Right renal cortex interstitium (tissue), 3 donors: ENCODE data around the gene FMN2. TPM values are rescaled to one million over a fixed set of nuclear protein-coding genes. Genes with fewer than 3 reads are reported as not detected.

Experiments
- DNase-seq, 3 donors: peaks; one replicate each; pipeline ENCODE4 v3.0.0-alpha.2; 2013; ENCODE audit warnings: low read depth in 3 of 3, low spot score in 2 of 3
- polyA plus RNA-seq, 3 donors: library from polyadenylated mRNA; unstranded; fragments of 120-200 nt; gene quantifications; one replicate each; pipeline ENCODE4 v1.2.1, GENCODE V29; 2013; ENCODE audit not compliant: insufficient read length in 3 of 3

Gene FMN2
- polyA plus RNA-seq, 3 donors: 7.1 to 10.5 (median 7.9) TPM

- DNase-seq: no peak
Measured at GRCh38 chr1:240468656-240469055, 377.0 kb downstream of the FMN2 start.

DNA sequence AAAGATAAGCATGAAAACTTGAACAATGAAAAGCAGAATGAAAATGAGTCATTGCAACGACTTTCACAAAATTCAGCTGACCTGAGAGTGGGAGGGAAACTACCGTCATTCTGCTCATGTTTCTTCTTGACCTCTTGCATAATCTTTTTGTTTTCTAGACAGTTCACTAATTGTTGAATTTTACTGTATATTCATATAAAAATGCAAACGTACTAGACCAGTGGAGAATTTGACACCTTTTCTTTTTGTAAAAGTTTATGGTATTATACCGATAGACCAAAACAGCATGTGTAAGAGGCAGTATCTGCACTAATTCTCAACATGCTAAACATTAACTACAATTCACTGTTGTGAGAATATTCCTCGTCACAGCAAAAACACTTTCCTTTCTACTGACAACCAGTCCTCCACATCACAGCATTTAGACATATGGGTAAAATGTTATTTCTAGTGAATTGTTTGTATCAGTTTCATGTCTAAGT is 382.5 kb downstream of the FMN2 start:
- DNase-seq: no peak

GRCh38 chr1:240475832-240476231 is 384.1 kb downstream of the FMN2 start:
- DNase-seq: no peak

DNA sequence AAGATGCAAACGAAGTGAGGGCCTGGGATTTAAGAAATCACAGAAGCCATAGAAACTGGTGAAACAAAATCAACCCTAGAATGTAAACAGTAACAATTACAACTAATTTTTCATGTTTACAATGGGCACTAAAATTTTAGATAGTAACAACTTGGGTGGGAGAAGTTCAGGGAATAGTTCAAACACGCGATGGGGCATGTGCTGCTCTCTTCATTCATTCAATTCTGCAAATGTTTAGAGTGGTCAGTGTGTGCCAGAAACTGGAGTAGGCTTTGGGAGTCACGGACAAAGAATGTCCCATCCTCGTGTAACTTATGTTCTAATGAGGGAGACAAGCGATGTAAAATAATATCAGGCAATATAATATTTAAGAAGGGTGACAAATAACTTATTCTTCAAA is 386.9 kb downstream of the FMN2 start:
- DNase-seq: no peak

GRCh38 chr1:240484804-240485443 is 393.2 kb downstream of the FMN2 start:
- no peak for DNase-seq

GRCh38 chr1:240486611-240487010 is 394.9 kb downstream of the FMN2 start:
- DNase-seq: no peak

DNA sequence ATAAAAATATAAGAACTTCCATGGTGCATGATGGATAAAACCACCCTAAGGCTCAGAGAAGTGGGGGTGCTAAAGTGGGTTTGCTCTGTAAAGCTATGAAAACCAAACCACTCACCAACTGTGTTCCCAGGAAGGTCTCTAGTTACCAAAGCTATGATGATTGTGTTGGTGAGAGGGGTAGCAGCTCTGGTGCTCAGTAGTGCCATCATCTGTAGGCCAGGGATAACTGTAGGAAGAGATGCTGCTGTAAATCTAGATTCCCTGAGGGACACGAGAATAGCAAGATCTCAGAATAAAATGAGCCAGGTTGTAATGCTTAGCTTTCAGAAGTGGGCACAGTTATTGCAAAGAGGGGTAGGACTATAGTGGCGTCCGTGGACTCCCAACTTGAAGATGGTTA is 395.8 kb downstream of the FMN2 start:
- DNase-seq: no peak

GRCh38 chr1:240491156-240491555 is 399.5 kb downstream of the FMN2 start:
- no peak for DNase-seq

- no peak for DNase-seq
Measured at GRCh38 chr1:240491796-240492195, 400.1 kb downstream of the FMN2 start.

DNA sequence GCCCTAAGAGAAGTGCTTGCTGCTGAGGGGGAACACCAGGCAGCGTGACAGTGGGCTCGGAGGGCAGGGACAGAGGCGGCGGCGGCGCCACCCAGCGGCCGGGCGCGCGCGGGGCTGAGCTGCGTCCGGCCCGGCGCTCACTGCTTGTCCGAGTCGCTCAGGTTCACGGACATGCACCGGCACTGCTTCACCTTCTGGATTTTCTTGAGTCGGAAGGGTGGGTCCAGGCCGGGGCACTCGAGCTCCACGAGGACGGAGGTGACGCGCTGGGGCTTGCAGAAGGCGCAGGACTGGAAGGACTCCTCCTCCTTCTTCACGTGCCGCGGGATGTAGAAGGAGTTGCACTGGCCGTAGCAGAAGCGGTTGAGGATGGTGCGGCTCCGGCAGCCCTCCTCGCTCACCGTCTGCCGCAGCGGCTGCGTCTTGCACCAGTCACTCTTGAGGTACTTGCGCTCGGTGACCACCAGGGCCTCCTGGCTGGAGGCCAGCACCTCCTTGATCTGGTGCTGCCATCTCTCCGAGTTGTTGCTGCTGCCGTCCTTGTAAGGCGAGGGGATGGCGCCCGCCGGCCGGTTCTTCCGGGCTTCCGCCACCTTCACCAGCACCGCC is 401.3 kb downstream of the FMN2 start:
- DNase-seq: no peak

GRCh38 chr1:240495601-240496000 is 403.9 kb downstream of the FMN2 start:
- DNase-seq: no peak

DNA sequence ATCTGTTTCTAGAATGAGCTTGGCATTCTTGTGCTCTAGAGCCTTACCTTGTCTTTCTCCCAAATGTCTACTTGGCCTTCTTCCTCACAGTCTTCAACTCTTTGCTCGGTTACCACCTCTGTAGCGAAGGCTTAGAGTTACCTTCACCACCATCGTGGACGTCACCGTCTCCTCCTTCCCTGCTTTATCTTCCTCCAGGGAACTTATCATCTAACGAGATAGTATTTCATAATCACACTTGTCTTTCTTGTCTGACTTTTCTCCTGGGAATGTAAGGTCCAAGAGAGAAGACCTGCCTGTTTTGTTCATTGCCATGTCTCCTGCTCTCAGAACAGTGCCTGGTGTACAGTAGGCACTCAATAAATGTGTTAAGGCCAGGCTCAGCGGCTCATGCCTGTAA is 404.7 kb downstream of the FMN2 start:
- DNase-seq: no peak

DNA sequence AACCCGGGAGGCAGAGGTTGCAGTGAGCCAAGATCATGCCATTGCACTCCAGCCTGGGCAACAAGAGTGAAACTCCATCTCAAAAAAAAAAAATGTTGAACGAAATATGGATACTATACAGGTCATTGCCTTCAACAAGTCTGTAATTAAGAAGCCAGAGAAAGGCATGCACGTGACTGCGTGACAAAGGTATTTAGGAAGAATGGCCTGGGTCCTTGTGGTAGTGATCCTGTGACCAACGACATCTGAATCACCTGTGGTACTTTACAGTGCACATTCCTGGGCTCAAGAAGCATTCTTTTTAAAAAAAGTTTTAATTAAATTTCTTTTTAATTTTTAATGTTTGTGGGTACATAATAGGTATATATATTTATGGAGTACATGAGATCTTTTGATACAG is 405.3 kb downstream of the FMN2 start:
- no peak for DNase-seq

GRCh38 chr1:240497908-240498307 is 406.2 kb downstream of the FMN2 start:
- DNase-seq: no peak

DNA sequence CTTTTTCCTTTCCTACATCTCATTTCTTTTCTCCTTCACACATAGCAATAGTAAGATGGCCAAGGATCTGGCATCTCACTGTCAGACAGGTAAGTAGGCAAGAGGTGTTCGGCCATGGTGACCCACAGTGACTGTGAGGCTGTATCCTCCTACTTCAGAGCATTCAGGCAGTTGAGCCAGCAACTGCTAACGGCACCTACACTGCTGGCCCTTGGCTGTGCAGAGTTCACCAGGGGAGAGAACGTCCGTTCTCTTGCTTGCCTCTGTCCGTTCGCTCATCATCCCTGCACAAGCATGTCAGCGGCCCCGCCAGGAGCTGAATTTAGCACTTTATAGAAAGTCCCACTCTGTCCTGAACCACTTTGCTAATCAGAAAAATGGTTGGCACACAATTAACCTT is 406.7 kb downstream of the FMN2 start:
- no peak for DNase-seq

GRCh38 chr1:240499012-240499411 is 407.3 kb downstream of the FMN2 start:
- DNase-seq: no peak

- DNase-seq: no peak
Measured at GRCh38 chr1:240500647-240501046, 409.0 kb downstream of the FMN2 start.

DNA sequence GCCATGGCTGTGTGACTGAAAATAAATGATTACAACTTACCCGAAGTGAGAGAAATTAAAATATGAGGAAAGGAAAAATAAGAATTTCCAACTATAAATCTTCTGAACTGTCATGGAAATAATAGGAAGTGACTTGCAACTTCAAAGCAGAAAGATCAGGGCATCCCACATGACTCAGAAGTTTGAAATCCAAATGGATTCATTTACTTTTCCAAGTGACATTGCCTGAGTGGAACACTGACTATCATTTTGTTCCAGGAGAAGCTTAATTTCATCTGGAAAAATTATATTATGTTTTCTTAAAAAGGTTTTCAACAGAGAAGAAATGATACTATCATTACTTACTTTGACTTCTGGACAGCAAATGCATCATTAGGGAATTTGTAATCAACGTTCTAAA is 409.4 kb downstream of the FMN2 start:
- DNase-seq: no peak

DNA sequence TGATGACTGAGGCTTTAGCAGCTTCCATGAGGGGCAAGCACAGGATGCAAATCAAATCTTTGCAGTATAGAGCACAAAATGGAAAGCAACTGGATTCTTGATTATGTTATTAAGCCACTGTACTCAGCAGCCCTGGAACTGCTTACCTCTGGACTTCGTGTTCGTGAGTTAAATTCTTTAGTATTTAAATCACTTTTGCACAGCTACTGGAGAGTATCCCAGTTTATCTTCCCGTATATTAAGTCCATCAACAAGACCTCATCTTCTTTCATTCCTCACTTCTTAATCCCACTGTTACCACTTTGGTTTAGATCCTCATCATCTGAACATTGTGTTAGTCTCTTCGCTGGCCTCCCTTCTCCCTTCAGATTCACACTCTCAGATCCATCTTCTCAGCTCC is 411.4 kb downstream of the FMN2 start:
- DNase-seq: no peak

DNA sequence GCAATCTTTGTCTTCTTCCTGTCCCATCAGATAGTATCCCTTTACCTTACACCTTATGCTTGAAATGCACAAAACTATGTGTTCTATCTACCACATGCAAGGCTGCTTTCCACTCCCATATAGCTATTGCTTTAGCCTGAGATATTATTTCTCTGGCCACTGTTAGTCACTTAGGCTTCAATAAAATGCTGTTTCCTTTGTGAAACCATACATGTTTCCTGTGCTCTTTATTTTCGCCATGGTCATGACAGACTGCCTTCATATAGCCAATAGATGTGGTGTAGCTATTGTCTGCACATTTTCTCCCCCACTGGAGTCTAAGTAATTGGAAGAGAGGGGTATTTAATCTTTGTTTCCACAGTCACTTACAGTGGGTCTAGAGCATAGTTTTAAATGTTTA is 411.9 kb downstream of the FMN2 start:
- DNase-seq: no peak

DNA sequence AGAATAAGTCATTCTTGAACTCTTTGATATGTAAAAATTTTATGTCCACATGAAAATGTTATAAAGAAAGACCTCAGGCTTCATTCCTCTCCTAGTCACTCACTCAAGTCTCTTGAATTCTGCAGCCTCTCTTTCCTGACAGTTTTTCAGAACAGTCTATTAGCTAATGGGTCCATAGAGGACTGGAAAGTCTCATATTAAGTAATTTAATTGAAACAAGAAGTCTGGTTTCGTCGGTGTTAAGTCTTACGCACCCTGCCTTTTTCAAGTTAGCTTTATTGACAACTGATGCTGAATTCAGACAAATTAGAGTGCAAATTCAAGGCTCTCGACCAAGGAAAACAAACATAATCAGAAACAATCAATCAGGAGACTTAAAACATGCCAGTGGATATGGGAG is 414.5 kb downstream of the FMN2 start:
- no peak for DNase-seq

GRCh38 chr1:240508201-240508600 is 416.5 kb downstream of the FMN2 start:
- no peak for DNase-seq

- DNase-seq: no peak
Measured at GRCh38 chr1:240508950-240509349, 417.3 kb downstream of the FMN2 start.
